Urothelium cell line (cell line): Measurements from ENCODE around the gene ANXA2R.
A peak's percentile ranks its signal among the peaks of the same experiment; 100 is the strongest.
"Not testable (repeated sequence)": the region's sequence is repeated elsewhere in the genome, so short reads cannot be mapped to it uniquely, and the experiment has no call there.

Experiments used
- DNase-seq: peaks from one replicate; pipeline ENCODE4 v3.0.0; 2011; ENCODE audit warnings: low spot score, mixed read lengths
- FAIRE-seq: peaks from 2 replicates; lab custom pipeline; 2011; peaks lifted over from hg19 to GRCh38; lab: Jason Lieb, UNC

The ANXA2R gene

GRCh38 chr5:43036409-43036808 lies 3.7 kb downstream of the ANXA2R start:
- FAIRE-seq, result no peak

GRCh38 chr5:43034591-43034968 lies 5.5 kb downstream of the ANXA2R start:
- DNase-seq (no peak), FAIRE-seq (no peak)

More at GRCh38 chr5:43036409-43036808, 3.7 kb downstream of the ANXA2R start:
- no peak for DNase-seq

- DNase-seq (no peak), FAIRE-seq (no peak)
These were observed 6.1 kb downstream of the ANXA2R start for GRCh38 chr5:43033841-43034590.

GRCh38 chr5:43027054-43027785 lies 12.9 kb downstream of the ANXA2R start:
- no peak for FAIRE-seq

GRCh38 chr5:43025184-43025950 lies 14.8 kb downstream of the ANXA2R start:
- not testable (repeated sequence) for DNase-seq, FAIRE-seq

More at GRCh38 chr5:43027054-43027785, 12.9 kb downstream of the ANXA2R start:
- no peak for DNase-seq

GRCh38 chr5:43024217-43024616 lies 15.9 kb downstream of the ANXA2R start:
- no peak for FAIRE-seq
- DNase-seq, result no peak

GRCh38 chr5:43021151-43021550 lies 19.0 kb downstream of the ANXA2R start:
- DNase-seq (no peak), FAIRE-seq (no peak)

- DNase-seq (no peak), FAIRE-seq (no peak)
These were observed 19.7 kb downstream of the ANXA2R start for GRCh38 chr5:43020399-43020746.

GRCh38 chr5:43019614-43020398 lies 20.3 kb downstream of the ANXA2R start:
- no peak for DNase-seq
- no peak for FAIRE-seq

- DNase-seq (no peak), FAIRE-seq (no peak)
These were observed 20.9 kb downstream of the ANXA2R start for GRCh38 chr5:43019291-43019613.

GRCh38 chr5:43017428-43017815 lies 22.7 kb downstream of the ANXA2R start:
- DNase-seq (peak; percentile 60), FAIRE-seq (no peak)

GRCh38 chr5:43016217-43016779 lies 23.8 kb downstream of the ANXA2R start:
- DNase-seq, result no peak
- no peak for FAIRE-seq

GRCh38 chr5:43014522-43014921 lies 25.6 kb downstream of the ANXA2R start:
- DNase-seq (no peak), FAIRE-seq (no peak)

GRCh38 chr5:43010935-43011315 lies 29.2 kb downstream of the ANXA2R start:
- FAIRE-seq, result no peak

GRCh38 chr5:43008363-43009153 lies 31.6 kb downstream of the ANXA2R start:
- FAIRE-seq (no peak), DNase-seq (peak; percentile 75)

More at GRCh38 chr5:43010935-43011315, 29.2 kb downstream of the ANXA2R start:
- no peak for DNase-seq

- no peak for FAIRE-seq
- DNase-seq, result peak; percentile 85
These were observed 32.2 kb downstream of the ANXA2R start for GRCh38 chr5:43007911-43008362.

GRCh38 chr5:43007246-43007910 lies 32.7 kb downstream of the ANXA2R start:
- no peak for FAIRE-seq
- peak; percentile 85 for DNase-seq

GRCh38 chr5:43006424-43007202 lies 33.5 kb downstream of the ANXA2R start:
- FAIRE-seq, result no peak
- no peak for DNase-seq
